WTC11 (cell line): ENCODE measurements around the gene DRC1. TPM values are rescaled to one million over a fixed set of nuclear protein-coding genes. Genes with fewer than 3 reads are reported as not detected.

Source experiments
- ATAC-seq: fragments of 200-7000 bp; cut with Tn5 transposase; 2 replicates; pipeline ENCODE4 v1.10.0; 2021; ENCODE audit warnings: mild to moderate bottlenecking, moderate library complexity
- CTCF ChIA-PET: fragments of 300-600 bp; sonication (Branson Sonifier 250); formaldehyde crosslinking; loops from one replicate; lab custom pipeline; 2021; ENCODE audit warnings: antibody characterized with exemption; lab: Charles Lee
- POLR2A ChIA-PET: fragments of 350-600 bp; sonication (Branson Sonifier 250); formaldehyde crosslinking; loops from one replicate; lab custom pipeline; 2021; ENCODE audit warnings: antibody characterized with exemption; lab: Charles Lee
- DNase-seq: peaks from one replicate; pipeline ENCODE4 v3.0.0; 2021; ENCODE audit warnings: low spot score
- H3K27ac Mint-ChIP-seq: 2 replicates; pipeline ENCODE4 v1.8.0; 2021; ENCODE audit warnings: mixed read lengths
- H3K27me3 Mint-ChIP-seq: 2 replicates; pipeline ENCODE4 v1.8.0; 2021; ENCODE audit warnings: low read depth, mild to moderate bottlenecking, moderate library complexity, mixed read lengths
- H3K36me3 Mint-ChIP-seq: 2 replicates; pipeline ENCODE4 v1.8.0; 2021; ENCODE audit warnings: mixed read lengths
- H3K4me1 Mint-ChIP-seq: 2 replicates; pipeline ENCODE4 v1.8.0; 2022; ENCODE audit warnings: mixed read lengths
- H3K4me3 Mint-ChIP-seq: 2 replicates; pipeline ENCODE4 v1.8.0; 2021; ENCODE audit warnings: mild to moderate bottlenecking, moderate library complexity, mixed read lengths
- H3K9me3 Mint-ChIP-seq: 2 replicates; pipeline ENCODE4 v1.8.0; 2021; ENCODE audit warnings: mixed read lengths
- ARID4B ChIP-seq: sonication (generic); formaldehyde crosslinking; IDR thresholded peaks from 2 replicates; pipeline ENCODE4 v1.8.0; 2023; ENCODE audit warnings: missing genetic modification reagents, mild to moderate bottlenecking, borderline replicate concordance
- ATF3 ChIP-seq: sonication (generic); formaldehyde crosslinking; conservative IDR thresholded peaks from 2 replicates; pipeline ENCODE4 v1.8.1; 2022; ENCODE audit warnings: mild to moderate bottlenecking, missing genetic modification reagents
- E2F4 ChIP-seq: sonication (generic); formaldehyde crosslinking; IDR thresholded peaks from 2 replicates; pipeline ENCODE4 v1.8.1; 2022; ENCODE audit warnings: low read depth, mild to moderate bottlenecking, moderate library complexity, missing genetic modification reagents, borderline replicate concordance
- GABPB1 ChIP-seq: sonication (generic); formaldehyde crosslinking; IDR thresholded peaks from 2 replicates; pipeline ENCODE4 v1.8.1; 2023; ENCODE audit warnings: mild to moderate bottlenecking, missing genetic modification reagents
- IRF1 ChIP-seq: sonication (generic); formaldehyde crosslinking; IDR thresholded peaks from 2 replicates; pipeline ENCODE4 v1.8.0; 2023; ENCODE audit warnings: missing genetic modification reagents
- MXD4 ChIP-seq: fragments of 250-450 bp; sonication (Bioruptor Pico); IDR thresholded peaks from 2 replicates; pipeline ENCODE4 v1.8.0; 2021; ENCODE audit warnings: mild to moderate bottlenecking, moderate library complexity, borderline replicate concordance
- MYBL2 ChIP-seq: sonication (generic); formaldehyde crosslinking; IDR thresholded peaks from 2 replicates; pipeline ENCODE4 v1.8.1; 2023; ENCODE audit warnings: mild to moderate bottlenecking, moderate library complexity, missing genetic modification reagents
- NFATC4 ChIP-seq: fragments of 250-450 bp; sonication (Bioruptor Pico); IDR thresholded peaks from 2 replicates; pipeline ENCODE4 v1.9.0; 2021; ENCODE audit warnings: mild to moderate bottlenecking
- NFE2L1 ChIP-seq: sonication (generic); formaldehyde crosslinking; IDR thresholded peaks from 2 replicates; pipeline ENCODE4 v1.8.1; 2023; ENCODE audit warnings: missing genetic modification reagents
- NR1H2 ChIP-seq: sonication (generic); formaldehyde crosslinking; IDR thresholded peaks from 2 replicates; pipeline ENCODE4 v1.9.0; 2021; ENCODE audit warnings: mild to moderate bottlenecking, moderate library complexity, missing genetic modification reagents
- PREB ChIP-seq: sonication (generic); formaldehyde crosslinking; IDR thresholded peaks from 2 replicates; pipeline ENCODE4 v1.8.1; 2022; ENCODE audit warnings: mild to moderate bottlenecking, missing genetic modification reagents, moderate library complexity, borderline replicate concordance
- SMAD3 ChIP-seq: sonication (generic); formaldehyde crosslinking; IDR thresholded peaks from 2 replicates; pipeline ENCODE4 v1.8.0; 2022; ENCODE audit warnings: missing genetic modification reagents, mild to moderate bottlenecking, borderline replicate concordance
- STAT6 ChIP-seq: sonication (generic); formaldehyde crosslinking; conservative IDR thresholded peaks from 2 replicates; pipeline ENCODE4 v1.8.1; 2023; ENCODE audit warnings: mild to moderate bottlenecking, low read depth, missing genetic modification reagents, moderate library complexity
- TP53 ChIP-seq: sonication (generic); formaldehyde crosslinking; IDR thresholded peaks from 2 replicates; pipeline ENCODE4 v1.8.1; 2023; ENCODE audit warnings: mild to moderate bottlenecking, missing genetic modification reagents
- ZNF121 ChIP-seq: sonication (generic); formaldehyde crosslinking; IDR thresholded peaks from 2 replicates; pipeline ENCODE4 v1.8.0; 2023; ENCODE audit warnings: missing genetic modification reagents
- ZNF219 ChIP-seq: sonication (generic); formaldehyde crosslinking; IDR thresholded peaks from 2 replicates; pipeline ENCODE4 v1.8.0; 2023; ENCODE audit warnings: missing genetic modification reagents, mild to moderate bottlenecking, borderline replicate concordance
- ZNF263 ChIP-seq: sonication (generic); formaldehyde crosslinking; IDR thresholded peaks from 2 replicates; pipeline ENCODE4 v1.8.1; 2022; ENCODE audit warnings: low read depth, mild to moderate bottlenecking, moderate library complexity, missing genetic modification reagents
- ZNF317 ChIP-seq: sonication (generic); formaldehyde crosslinking; IDR thresholded peaks from 2 replicates; pipeline ENCODE4 v1.8.1; 2023; ENCODE audit warnings: low read depth, mild to moderate bottlenecking, moderate library complexity, missing genetic modification reagents, borderline replicate concordance
- ZNF532 ChIP-seq: fragments of 250-450 bp; sonication (Bioruptor Pico); IDR thresholded peaks from 2 replicates; pipeline ENCODE4 v1.9.0; 2021; ENCODE audit warnings: mild to moderate bottlenecking, borderline replicate concordance
- total RNA-seq: library from RNA; stranded (reverse); gene quantifications from 3 replicates; pipeline ENCODE4 v1.2.3, GENCODE V29; 2021

The DRC1 gene
- total RNA-seq, 1 experiment from 2014 or later, result 0.55 TPM

- Mint-ChIP-seq H3K27me3 (no peaks in the 10 kb centered on the region), H3K9me3 (peaks cover 6% of the 10 kb centered on the region; the same call in 1 of the 2 replicates), H3K27ac (peak overlapping the region; percentile 64), H3K4me1 (peaks cover 20% of the 10 kb centered on the region), H3K4me3 (no peak overlapping the region), H3K36me3 (peaks cover 15% of the 10 kb centered on the region)
- ATAC-seq (no peak), DNase-seq (no peak)
- TF ChIP-seq E2F4 (CRISPR knock-in tag) (no peak), ARID4B (CRISPR knock-in tag) (no peak), ATF3 (no peak), NFE2L1 (no peak), STAT6 (CRISPR knock-in tag) (no peak), PREB (CRISPR knock-in tag) (no peak), NR1H2 (CRISPR knock-in tag) (no peak), MYBL2 (CRISPR knock-in tag) (no peak), GABPB1 (CRISPR knock-in tag) (no peak), IRF1 (CRISPR knock-in tag) (no peak), NFATC4 (CRISPR knock-in tag) (no peak), ZNF532 (CRISPR knock-in tag) (no peak), MXD4 (CRISPR knock-in tag) (no peak), ZNF317 (CRISPR knock-in tag) (no peak), TP53 (no peak), ZNF263 (CRISPR knock-in tag) (no peak), ZNF219 (CRISPR knock-in tag) (no peak), ZNF121 (CRISPR knock-in tag) (no peak), SMAD3 (CRISPR knock-in tag) (no peak)
- POLR2A ChIA-PET, result interaction anchor here (1.5 kb wide), 1 partner anchor 11 kb away, joined by 7 read pairs; the partner anchor contains the start of genes ADGRF3 and SELENOI
- CTCF ChIA-PET, result no interaction called here
These were observed 44.9 kb upstream of the DRC1 start for GRCh38 chr2:26356771-26357170.
